Measurements from ENCODE around the gene PAK2.

- TF ChIP-seq CTCF (conservative IDR thresholded peaks at IDR 0.05; ENCODE audit: low read depth, low read length) (no peak), EZH2phosphoT487 (IDR thresholded peaks at IDR 0.05; ENCODE audit: borderline replicate concordance, low read length) (no peak), EZH2 (IDR thresholded peaks at IDR 0.05; ENCODE audit: low read length, unreplicated experiment) (no peak)
Observed at GRCh38 chr3:196708467-196708866, 31.2 kb upstream of the PAK2 start.
